22Rv1 (cell line): ENCODE data around the gene EFCAB14.

ENCODE experiments used
- CTCF ChIP-seq: fragments of 450-650 bp; IDR thresholded peaks from 2 replicates; pipeline ENCODE4 v1.5.1; 2017; ENCODE audit warnings: mild to moderate bottlenecking
- ZFX ChIP-seq: fragments of 450-650 bp; IDR thresholded peaks from 2 replicates; pipeline ENCODE4 v1.6.1; 2017; ENCODE audit warnings: antibody characterized with exemption, borderline replicate concordance

GRCh38 chr1:46755121-46755520, 36.2 kb upstream of the EFCAB14 start:
- TF ChIP-seq CTCF (no peak), ZFX (no peak)
